Transverse colon (tissue), 4 donors: ENCODE measurements around the gene PANK4. TPM values are rescaled to one million over a fixed set of nuclear protein-coding genes. Genes with fewer than 3 reads are reported as not detected.

ENCODE experiments used
- DNase-seq: peaks from one replicate; pipeline ENCODE4 v3.0.0-alpha.2; 2019
- H3K27ac ChIP-seq, 4 donors: fragments of 200-600 bp; sonication (generic); 2 replicates each; pipeline ENCODE4 v1.5.1; 2016 to 2018; ENCODE audit warnings: inconsistent platforms in 4 of 4
- H3K27me3 ChIP-seq: fragments of 200-600 bp; sonication (generic); 2 replicates; pipeline ENCODE4 v1.5.1; 2017; ENCODE audit warnings: inconsistent platforms
- H3K36me3 ChIP-seq, 4 donors: fragments of 200-600 bp; sonication (generic); 2 replicates each; pipeline ENCODE4 v1.5.1; 2017 to 2019; ENCODE audit warnings: inconsistent platforms in 4 of 4
- H3K4me1 ChIP-seq, 4 donors: fragments of 200-600 bp; sonication (generic); 2 replicates each; pipeline ENCODE4 v1.5.1; 2017 to 2020; ENCODE audit warnings: inconsistent platforms in 4 of 4
- H3K4me3 ChIP-seq, 4 donors: fragments of 200-600 bp; sonication (generic); 1 replicate in 1 of 4; 2 replicates in 3 of 4; pipeline versions ENCODE4 v1.5.1 to v1.6.1; 2017 to 2019; ENCODE audit warnings: inconsistent platforms in 4 of 4
- H3K9me3 ChIP-seq, 2 donors: fragments of 200-600 bp; sonication (generic); 2 replicates each; pipeline ENCODE4 v1.5.1; 2017 to 2019; ENCODE audit warnings: inconsistent platforms in 2 of 2
- CTCF ChIP-seq, 5 experiments: fragments of 200-600 bp in 3 of 5; fragments of 450-650 bp in 2 of 5; sonication (generic) in 3 of 5; IDR thresholded peaks; 1 replicate in 2 of 5; 2 replicates in 3 of 5; pipeline ENCODE4 v1.5.1; 2016 to 2017; ENCODE audit warnings: antibody characterized with exemption in 5 of 5, inconsistent platforms in 3 of 5, mild to moderate bottlenecking in 2 of 5, moderate library complexity in 1 of 5
- EP300 ChIP-seq: sonication (generic); formaldehyde crosslinking; IDR thresholded peaks from one replicate; pipeline ENCODE4 v1.6.1; 2017; ENCODE audit warnings: antibody characterized with exemption, low read depth
- POLR2A ChIP-seq: fragments of 450-650 bp; IDR thresholded peaks from one replicate; pipeline ENCODE4 v1.6.1; 2016; ENCODE audit warnings: antibody characterized with exemption, mild to moderate bottlenecking, moderate library complexity
- POLR2AphosphoS5 ChIP-seq, 3 donors: sonication (generic); formaldehyde crosslinking; IDR thresholded peaks; one replicate each; pipeline ENCODE4 v1.6.1; 2016; ENCODE audit warnings: antibody characterized with exemption in 3 of 3
- WGBS, 2 donors: methylation state at CpG; one replicate each; pipeline ENCODE4 v1.1.5; 2018; ENCODE audit warnings: low coverage in 1 of 2; 5-methylcytosine and 5-hydroxymethylcytosine counted together
- in situ Hi-C, 4 donors: fragments of 200-750 bp; cut with MboI; loops; one replicate each; pipeline versions ENCODE4 v1.15.0 to v1.15.1; 2017; ENCODE audit warnings: low sequenced_read_pairs in 3 of 4, low pct_ligation_motif_present in 1 of 4, low pct_unique_long_range_greater_than_20kb in 1 of 4
- intact Hi-C: fragments of 100-400 bp; cut with DNase I; formaldehyde crosslinking; loops from one replicate; pipeline ENCODE4 v1.15.1; 2023; ENCODE audit warnings: low total_unique reads
- total RNA-seq, 4 donors: library from RNA; depleted of rRNA; stranded (reverse); fragments of >200 nt; gene quantifications; one replicate each; pipeline ENCODE4 v1.1.0, GENCODE V29; 2016

The PANK4 gene
- total RNA-seq, 4 donors from 2014 or later: 41.1 to 58.3 (median 47.3) TPM

- H3K36me3 ChIP-seq: no peaks in the 10 kb centered on the region
- H3K4me1 ChIP-seq: no peaks in the 10 kb centered on the region
- H3K27me3 ChIP-seq: no peaks in the 10 kb centered on the region
- no peak overlapping the region for H3K4me3 ChIP-seq
- H3K27ac ChIP-seq: no peak overlapping the region
- in situ Hi-C loops: no loop called here
- intact Hi-C loops: no loop called here
- no peak for TF ChIP-seq POLR2A
- no peak for TF ChIP-seq EP300
- TF ChIP-seq CTCF (IDR thresholded peaks at IDR 0.05): no peak
- TF ChIP-seq POLR2AphosphoS5 (IDR thresholded peaks at IDR 0.05): no peak
- no peak for DNase-seq
- H3K9me3 ChIP-seq: no peaks in the 10 kb centered on the region
- 80% methylated on average over 3 of the region's 4 CpGs; no CpG with 5 or more reads in 1 of the 2 donors for WGBS, 2 donors
These were observed 40.4 kb downstream of the PANK4 start for GRCh38 chr1:2486041-2486440.

- DNase-seq: no peak
- TF ChIP-seq POLR2AphosphoS5 (IDR thresholded peaks at IDR 0.05): no peak
- no peak overlapping the region for H3K4me3 ChIP-seq
- in situ Hi-C loops (no loop called here), intact Hi-C loops (no loop called here)
- no peaks in the 10 kb centered on the region for H3K9me3 ChIP-seq
- no peak overlapping the region for H3K27ac ChIP-seq
- no peaks in the 10 kb centered on the region for H3K27me3 ChIP-seq
- WGBS, 2 donors: 64 to 74% methylated on average over 3 to 15 of the region's 16 CpGs
- H3K4me1 ChIP-seq: no peaks in the 10 kb centered on the region
- no peaks in the 10 kb centered on the region for H3K36me3 ChIP-seq
These were observed 42.4 kb downstream of the PANK4 start for GRCh38 chr1:2483970-2484369.

- intact Hi-C loops: no loop called here
- TF ChIP-seq CTCF (IDR thresholded peaks at IDR 0.05) (no peak), POLR2A (no peak), EP300 (no peak), POLR2AphosphoS5 (IDR thresholded peaks at IDR 0.05) (no peak)
- WGBS, 2 donors: 76% methylated on average over 11 of the region's 13 CpGs; no CpG with 5 or more reads in 1 of the 2 donors
- Histone ChIP-seq H3K36me3 (no peaks in the 10 kb centered on the region), H3K9me3 (no peaks in the 10 kb centered on the region), H3K27me3 (no peaks in the 10 kb centered on the region), H3K4me1 (peaks cover 0 to 6% (median 4%) of the 10 kb centered on the region in 4 donors), H3K27ac (no peak overlapping the region), H3K4me3 (no peak overlapping the region)
- in situ Hi-C loops: no loop called here
- no peak for DNase-seq
These were observed 43.4 kb downstream of the PANK4 start for GRCh38 chr1:2483026-2483425.

GRCh38 chr1:2482588-2482987, 43.8 kb downstream of the PANK4 start:
- 50 to 75% methylated on average over 1 to 10 of the region's 11 CpGs for whole genome bisulfite sequencing, 2 donors
- in situ Hi-C loops (no loop called here), intact Hi-C loops (no loop called here)
- TF ChIP-seq EP300 (no peak), CTCF (IDR thresholded peaks at IDR 0.05) (no peak), POLR2AphosphoS5 (IDR thresholded peaks at IDR 0.05) (no peak), POLR2A (no peak)
- no peak for DNase-seq
- Histone ChIP-seq H3K36me3 (no peaks in the 10 kb centered on the region), H3K4me1 (peaks cover 0 to 10% (median 8%) of the 10 kb centered on the region in 4 donors), H3K9me3 (no peaks in the 10 kb centered on the region), H3K27ac (no peak overlapping the region), H3K4me3 (no peak overlapping the region), H3K27me3 (no peaks in the 10 kb centered on the region)

GRCh38 chr1:2481885-2482284, 44.5 kb downstream of the PANK4 start:
- DNase-seq: no peak
- intact Hi-C loops (no loop called here), in situ Hi-C loops (no loop called here)
- Histone ChIP-seq H3K27ac (no peak overlapping the region), H3K4me3 (no peak overlapping the region), H3K27me3 (no peaks in the 10 kb centered on the region), H3K9me3 (no peaks in the 10 kb centered on the region), H3K4me1 (peaks cover 0 to 11% (median 9%) of the 10 kb centered on the region in 4 donors), H3K36me3 (no peaks in the 10 kb centered on the region)
- 68% methylated on average over 10 of the region's 10 CpGs; no CpG with 5 or more reads in 1 of the 2 donors for WGBS, 2 donors
- TF ChIP-seq POLR2AphosphoS5 (IDR thresholded peaks at IDR 0.05) (no peak), POLR2A (no peak), EP300 (no peak), CTCF (IDR thresholded peaks at IDR 0.05) (no peak)
